Liver (tissue), 3 donors: Measurements from ENCODE around the gene FAXDC2.

ENCODE experiments used
- FOXA1 ChIP-seq: IDR thresholded peaks from 2 replicates; pipeline ENCODE4 v1.6.1; 2016; ENCODE audit warnings: antibody characterized with exemption
- GABPA ChIP-seq, 2 donors: IDR thresholded peaks in 1 of 2; conservative IDR thresholded peaks in 1 of 2; 2 replicates each; pipeline ENCODE4 v1.6.1; 2016; ENCODE audit warnings: antibody characterized with exemption in 2 of 2, mild to moderate bottlenecking in 1 of 2, moderate library complexity in 1 of 2
- HNF4A ChIP-seq, 2 donors: conservative IDR thresholded peaks; 2 replicates each; pipeline ENCODE4 v1.6.1; 2016; ENCODE audit warnings: antibody characterized with exemption in 2 of 2, mild to moderate bottlenecking in 2 of 2
- RAD21 ChIP-seq, 2 donors: IDR thresholded peaks; 2 replicates each; pipeline ENCODE4 v1.6.1; 2016; ENCODE audit warnings: antibody characterized with exemption in 2 of 2, mild to moderate bottlenecking in 2 of 2
- RXRA ChIP-seq, 2 donors: IDR thresholded peaks; 2 replicates each; pipeline ENCODE4 v1.6.1; 2017 to 2018; ENCODE audit warnings: antibody characterized with exemption in 2 of 2, mild to moderate bottlenecking in 1 of 2
- SP1 ChIP-seq: IDR thresholded peaks from 2 replicates; pipeline ENCODE4 v1.6.1; 2018; ENCODE audit warnings: antibody characterized with exemption, mild to moderate bottlenecking
- TAF1 ChIP-seq: conservative IDR thresholded peaks from 2 replicates; pipeline ENCODE4 v1.6.1; 2016; ENCODE audit warnings: antibody characterized with exemption, mild to moderate bottlenecking
- YY1 ChIP-seq: IDR thresholded peaks from 2 replicates; pipeline ENCODE4 v1.6.1; 2016; ENCODE audit warnings: antibody characterized with exemption, mild to moderate bottlenecking
- TF ChIP-seq, protein P1 (sequence below): fragments of 150-350 bp; IDR thresholded peaks from 2 replicates; pipeline ENCODE4 v1.5.1; 2017; ENCODE audit warnings: improper control_type of control experiment, low read depth, low read length; ENCODE audit not compliant: missing input control
- TF ChIP-seq, protein P2 (sequence below): IDR thresholded peaks from 2 replicates; pipeline ENCODE4 v1.6.1; 2016; ENCODE audit warnings: antibody characterized with exemption
- TF ChIP-seq, protein P3 (sequence below): IDR thresholded peaks from 2 replicates; pipeline ENCODE4 v1.6.1; 2016; ENCODE audit warnings: antibody characterized with exemption, mild to moderate bottlenecking
- TF ChIP-seq, protein P4 (sequence below): IDR thresholded peaks from 2 replicates; pipeline ENCODE4 v1.6.1; 2016; ENCODE audit warnings: antibody characterized with exemption
- donor health status: healthy.
- donor health status: healthy.

DNA sequence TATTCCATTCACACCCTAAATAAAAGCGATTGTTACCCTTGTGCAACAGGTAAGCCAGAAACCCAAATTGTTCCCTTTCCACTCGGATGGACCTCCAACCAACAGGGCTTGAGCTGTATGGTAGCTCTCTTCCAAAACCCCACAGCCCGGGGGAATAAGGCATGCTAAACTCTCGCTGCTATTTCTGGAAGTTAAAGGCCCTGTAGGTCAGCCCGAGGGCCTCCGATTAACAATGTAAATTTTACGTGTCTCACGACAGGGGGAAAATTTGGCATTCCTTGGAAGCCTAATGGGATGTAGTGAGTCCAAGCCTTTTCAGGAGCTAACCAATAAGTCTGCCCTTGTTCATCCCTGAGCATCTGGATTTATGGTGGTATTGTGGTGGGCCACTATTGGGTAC, 34.0 kb upstream of the FAXDC2 start:
- TF ChIP-seq, protein P1, sequence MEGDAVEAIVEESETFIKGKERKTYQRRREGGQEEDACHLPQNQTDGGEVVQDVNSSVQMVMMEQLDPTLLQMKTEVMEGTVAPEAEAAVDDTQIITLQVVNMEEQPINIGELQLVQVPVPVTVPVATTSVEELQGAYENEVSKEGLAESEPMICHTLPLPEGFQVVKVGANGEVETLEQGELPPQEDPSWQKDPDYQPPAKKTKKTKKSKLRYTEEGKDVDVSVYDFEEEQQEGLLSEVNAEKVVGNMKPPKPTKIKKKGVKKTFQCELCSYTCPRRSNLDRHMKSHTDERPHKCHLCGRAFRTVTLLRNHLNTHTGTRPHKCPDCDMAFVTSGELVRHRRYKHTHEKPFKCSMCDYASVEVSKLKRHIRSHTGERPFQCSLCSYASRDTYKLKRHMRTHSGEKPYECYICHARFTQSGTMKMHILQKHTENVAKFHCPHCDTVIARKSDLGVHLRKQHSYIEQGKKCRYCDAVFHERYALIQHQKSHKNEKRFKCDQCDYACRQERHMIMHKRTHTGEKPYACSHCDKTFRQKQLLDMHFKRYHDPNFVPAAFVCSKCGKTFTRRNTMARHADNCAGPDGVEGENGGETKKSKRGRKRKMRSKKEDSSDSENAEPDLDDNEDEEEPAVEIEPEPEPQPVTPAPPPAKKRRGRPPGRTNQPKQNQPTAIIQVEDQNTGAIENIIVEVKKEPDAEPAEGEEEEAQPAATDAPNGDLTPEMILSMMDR, result no peak
- TF ChIP-seq, protein P2, sequence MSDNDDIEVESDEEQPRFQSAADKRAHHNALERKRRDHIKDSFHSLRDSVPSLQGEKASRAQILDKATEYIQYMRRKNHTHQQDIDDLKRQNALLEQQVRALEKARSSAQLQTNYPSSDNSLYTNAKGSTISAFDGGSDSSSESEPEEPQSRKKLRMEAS, result no peak
- TF ChIP-seq, protein P3, sequence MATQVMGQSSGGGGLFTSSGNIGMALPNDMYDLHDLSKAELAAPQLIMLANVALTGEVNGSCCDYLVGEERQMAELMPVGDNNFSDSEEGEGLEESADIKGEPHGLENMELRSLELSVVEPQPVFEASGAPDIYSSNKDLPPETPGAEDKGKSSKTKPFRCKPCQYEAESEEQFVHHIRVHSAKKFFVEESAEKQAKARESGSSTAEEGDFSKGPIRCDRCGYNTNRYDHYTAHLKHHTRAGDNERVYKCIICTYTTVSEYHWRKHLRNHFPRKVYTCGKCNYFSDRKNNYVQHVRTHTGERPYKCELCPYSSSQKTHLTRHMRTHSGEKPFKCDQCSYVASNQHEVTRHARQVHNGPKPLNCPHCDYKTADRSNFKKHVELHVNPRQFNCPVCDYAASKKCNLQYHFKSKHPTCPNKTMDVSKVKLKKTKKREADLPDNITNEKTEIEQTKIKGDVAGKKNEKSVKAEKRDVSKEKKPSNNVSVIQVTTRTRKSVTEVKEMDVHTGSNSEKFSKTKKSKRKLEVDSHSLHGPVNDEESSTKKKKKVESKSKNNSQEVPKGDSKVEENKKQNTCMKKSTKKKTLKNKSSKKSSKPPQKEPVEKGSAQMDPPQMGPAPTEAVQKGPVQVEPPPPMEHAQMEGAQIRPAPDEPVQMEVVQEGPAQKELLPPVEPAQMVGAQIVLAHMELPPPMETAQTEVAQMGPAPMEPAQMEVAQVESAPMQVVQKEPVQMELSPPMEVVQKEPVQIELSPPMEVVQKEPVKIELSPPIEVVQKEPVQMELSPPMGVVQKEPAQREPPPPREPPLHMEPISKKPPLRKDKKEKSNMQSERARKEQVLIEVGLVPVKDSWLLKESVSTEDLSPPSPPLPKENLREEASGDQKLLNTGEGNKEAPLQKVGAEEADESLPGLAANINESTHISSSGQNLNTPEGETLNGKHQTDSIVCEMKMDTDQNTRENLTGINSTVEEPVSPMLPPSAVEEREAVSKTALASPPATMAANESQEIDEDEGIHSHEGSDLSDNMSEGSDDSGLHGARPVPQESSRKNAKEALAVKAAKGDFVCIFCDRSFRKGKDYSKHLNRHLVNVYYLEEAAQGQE, result no peak
- no peak for TF ChIP-seq RAD21 (IDR thresholded peaks at IDR 0.05)
- no peak for TF ChIP-seq FOXA1
- TF ChIP-seq TAF1, result no peak
- no peak for TF ChIP-seq GABPA (IDR thresholded peaks at IDR 0.05 in 1 of 2, conservative IDR thresholded peaks at IDR 0.05 in 1 of 2)
- TF ChIP-seq, protein P4, sequence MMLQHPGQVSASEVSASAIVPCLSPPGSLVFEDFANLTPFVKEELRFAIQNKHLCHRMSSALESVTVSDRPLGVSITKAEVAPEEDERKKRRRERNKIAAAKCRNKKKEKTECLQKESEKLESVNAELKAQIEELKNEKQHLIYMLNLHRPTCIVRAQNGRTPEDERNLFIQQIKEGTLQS, result no peak
- no peak for TF ChIP-seq YY1
- no peak for TF ChIP-seq SP1
- TF ChIP-seq HNF4A (conservative IDR thresholded peaks at IDR 0.05), result no peak
- TF ChIP-seq RXRA (IDR thresholded peaks at IDR 0.05), result no peak
